Fibroblast of mammary gland (primary cell): Measurements from ENCODE around the gene ANKRD60.

ENCODE experiments used
- DNase-seq: peaks from one replicate; pipeline ENCODE4 v3.0.0-alpha.2; 2010; ENCODE audit warnings: low read depth
- H3K4me3 ChIP-seq: 2 replicates; pipeline ENCODE4 v1.5.1; 2011; ENCODE audit warnings: low read depth, mild to moderate bottlenecking, low read length, moderate library complexity; ENCODE audit not compliant: control insufficient read depth
- CTCF ChIP-seq: conservative IDR thresholded peaks from 2 replicates; pipeline ENCODE4 v1.5.1; 2011; ENCODE audit warnings: low read depth, low read length, inconsistent platforms; ENCODE audit not compliant: control insufficient read depth, insufficient read depth

The ANKRD60 gene

DNA sequence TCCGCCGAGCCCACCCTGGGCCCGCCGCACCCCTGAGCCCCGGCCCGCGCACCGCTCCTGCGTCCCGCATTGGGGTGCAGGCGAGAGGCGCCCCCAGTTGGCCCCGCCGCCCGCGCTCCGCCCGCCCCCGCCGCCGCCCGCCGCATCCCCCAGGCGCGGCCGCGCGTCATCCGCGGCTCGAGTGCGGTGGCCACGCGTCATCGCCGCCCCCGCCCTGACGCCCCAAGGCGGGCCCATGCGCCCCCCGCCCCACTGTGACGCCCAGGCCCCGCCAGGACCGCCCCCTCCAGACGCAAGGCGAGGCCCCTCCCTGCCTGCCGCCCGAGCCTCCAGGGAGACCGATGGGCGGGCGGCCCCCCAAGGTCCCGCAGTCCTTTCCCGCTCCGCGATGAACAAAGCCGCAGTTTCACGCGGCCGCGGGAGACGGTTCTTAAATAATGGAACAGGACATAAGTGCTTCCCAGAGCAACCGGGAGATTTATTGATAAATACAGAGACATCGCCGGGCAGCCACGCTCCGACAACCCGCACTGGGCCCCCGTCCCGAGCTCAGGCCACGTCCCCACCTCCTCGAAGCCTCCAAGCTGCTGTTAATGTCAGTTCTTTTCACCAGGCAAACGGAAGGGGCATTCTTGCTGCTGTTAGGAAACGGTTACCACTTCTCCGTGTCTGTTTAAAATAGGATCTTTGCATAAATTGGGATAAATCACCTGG lies at the start of gene ANKRD60:
ANKRD60 (minus strand) TSS at position 170 of the 714 bp plus-strand sequence; CDS start at position 170, 0 bp downstream.
- DNase-seq: peak; percentile 67
- H3K4me3 ChIP-seq: peak within 1 kb of the TSS; percentile 35
- no peak for TF ChIP-seq CTCF

DNA sequence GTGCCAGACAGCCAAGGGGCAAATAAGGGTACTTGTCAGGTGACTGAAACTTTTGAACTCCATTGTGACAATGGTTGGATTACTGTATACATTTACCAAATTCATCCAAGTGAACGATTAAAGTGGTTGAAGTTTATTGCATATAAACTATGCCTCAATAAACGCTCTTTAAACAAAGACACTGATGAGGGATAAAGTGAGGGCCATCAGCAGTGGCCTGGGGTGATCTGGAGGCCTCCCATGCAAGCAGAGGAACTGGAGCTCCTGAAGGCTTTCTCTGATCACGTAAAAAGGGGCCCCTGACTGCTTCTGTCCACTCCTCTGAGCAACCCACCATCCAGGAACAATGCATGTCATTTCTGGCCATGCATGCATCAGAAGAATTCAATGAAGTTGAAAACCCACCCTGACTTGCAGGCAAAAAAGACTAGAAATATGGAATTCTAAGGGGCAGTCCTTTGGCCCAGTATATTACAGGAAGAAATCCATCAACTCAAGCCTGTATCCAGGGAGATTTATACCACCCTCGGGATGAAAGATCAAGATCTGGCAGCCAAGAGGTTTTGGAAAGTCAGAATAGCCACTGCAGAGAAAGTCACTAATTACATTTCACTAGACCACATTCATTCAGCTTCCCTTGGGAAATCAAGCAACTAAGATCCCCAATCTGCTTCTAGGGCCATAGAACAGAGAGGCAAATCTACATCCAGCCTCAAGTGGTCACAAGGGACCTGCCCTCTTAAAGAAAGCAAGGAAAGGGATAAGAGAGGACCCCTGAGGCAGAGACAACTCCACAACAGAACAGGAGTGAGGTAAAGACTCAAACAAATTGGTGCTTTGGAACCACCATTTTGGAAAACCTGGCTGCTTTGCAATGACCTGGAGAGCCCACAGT lies 49.4 kb upstream of the ANKRD60 start:
- H3K4me3 ChIP-seq: no peak overlapping the region
- no peak for DNase-seq
- no peak for TF ChIP-seq CTCF

DNA sequence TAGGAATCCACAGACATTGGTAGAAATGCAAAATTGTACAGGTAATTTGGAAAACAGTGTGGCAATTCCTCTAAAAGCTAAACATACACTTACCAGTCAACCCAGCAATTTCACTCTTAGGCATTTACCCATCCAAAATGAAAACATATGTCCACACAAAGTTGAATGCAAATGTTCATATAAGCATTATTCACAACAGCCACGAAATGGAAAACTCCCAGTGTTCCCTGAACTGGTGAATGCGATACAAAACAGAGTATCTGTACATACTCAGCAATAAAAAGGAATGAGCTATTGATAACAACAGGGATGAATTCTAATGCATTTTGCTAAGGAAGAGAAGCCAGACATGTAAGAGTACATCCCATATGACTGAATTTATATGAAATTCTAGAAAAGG lies 48.7 kb upstream of the ANKRD60 start:
- TF ChIP-seq CTCF: no peak
- DNase-seq: no peak
- H3K4me3 ChIP-seq: no peak overlapping the region

GRCh38 chr20:58274384-58274783 lies 45.9 kb upstream of the ANKRD60 start:
- no peak for TF ChIP-seq CTCF
- DNase-seq: no peak
- no peak overlapping the region for H3K4me3 ChIP-seq

DNA sequence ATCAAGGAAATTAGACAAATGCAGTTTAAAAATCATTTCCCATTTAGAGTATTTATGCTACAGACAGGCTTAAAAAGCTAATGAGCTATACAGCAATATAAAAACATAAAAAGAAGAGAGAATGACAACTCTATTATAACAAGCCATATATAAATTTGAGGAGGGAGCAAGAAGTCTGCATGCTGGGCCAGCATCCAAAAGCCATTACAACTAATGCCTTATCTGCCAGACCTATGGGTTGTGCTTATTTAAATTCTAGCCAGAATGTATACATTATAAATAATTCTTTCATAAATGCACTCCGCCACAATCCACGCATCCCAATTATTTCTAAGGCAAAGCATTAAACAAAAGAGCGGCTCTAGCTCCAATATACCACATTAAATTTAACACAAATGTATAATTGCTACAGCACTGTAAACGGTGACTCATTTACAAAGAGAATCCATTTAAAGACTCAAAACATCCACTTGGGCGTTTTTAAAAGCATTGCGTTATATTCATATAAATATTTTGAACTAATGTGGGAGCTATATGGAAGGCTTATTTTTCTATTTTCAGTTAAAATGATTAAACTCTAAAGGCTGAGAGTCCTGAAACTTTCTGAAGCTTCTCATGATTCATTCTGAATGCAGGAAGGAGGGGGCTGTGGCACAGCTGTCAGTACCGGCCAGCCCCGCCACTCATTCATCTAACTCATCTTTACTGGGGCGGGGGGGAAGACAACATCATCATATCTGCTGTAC lies 43.3 kb upstream of the ANKRD60 start:
- no peak for TF ChIP-seq CTCF
- H3K4me3 ChIP-seq: no peak overlapping the region
- DNase-seq: no peak

DNA sequence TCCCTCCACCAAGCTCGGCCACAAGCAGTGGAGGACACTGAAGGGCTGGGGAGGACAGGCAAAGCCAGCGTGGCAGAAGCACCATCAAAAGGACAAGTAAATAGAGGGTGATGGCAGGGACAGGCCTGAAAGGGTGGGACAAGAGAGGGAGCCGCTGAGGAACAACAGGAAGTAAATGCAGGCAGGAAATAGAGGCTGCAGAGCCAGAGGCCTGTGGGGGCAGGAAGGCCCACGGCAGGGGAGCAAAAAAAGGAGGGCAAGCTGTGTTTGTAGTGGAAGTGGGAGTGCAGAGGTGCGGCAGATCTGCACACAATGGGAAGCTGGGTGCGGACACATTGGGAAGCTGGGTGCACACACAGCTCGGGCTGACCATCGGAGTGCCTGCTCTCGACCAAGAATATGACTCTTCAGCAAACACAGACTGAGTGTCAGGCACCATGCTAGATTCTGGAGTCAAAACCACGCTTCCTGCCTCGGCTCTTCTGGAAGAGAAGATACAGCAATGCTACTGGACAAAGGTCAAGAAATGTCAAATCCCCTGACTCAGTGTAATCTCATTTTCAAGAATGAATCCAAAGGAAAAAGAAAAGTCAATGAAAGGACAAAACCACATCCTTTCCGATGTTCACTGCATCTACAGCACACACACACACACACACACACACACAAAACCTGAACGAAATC lies 40.6 kb upstream of the ANKRD60 start:
- no peak for TF ChIP-seq CTCF
- H3K4me3 ChIP-seq: no peak overlapping the region
- DNase-seq: no peak
